ENCODE data around the gene ARPP21.

Gene ARPP21

GRCh38 chr3:35785234-35785888 is 146.0 kb downstream of the ARPP21 start:
- TF ChIP-seq EZH2phosphoT487 (IDR thresholded peaks at IDR 0.05; ENCODE audit: borderline replicate concordance, low read length) = no peak
- TF ChIP-seq, protein P1, sequence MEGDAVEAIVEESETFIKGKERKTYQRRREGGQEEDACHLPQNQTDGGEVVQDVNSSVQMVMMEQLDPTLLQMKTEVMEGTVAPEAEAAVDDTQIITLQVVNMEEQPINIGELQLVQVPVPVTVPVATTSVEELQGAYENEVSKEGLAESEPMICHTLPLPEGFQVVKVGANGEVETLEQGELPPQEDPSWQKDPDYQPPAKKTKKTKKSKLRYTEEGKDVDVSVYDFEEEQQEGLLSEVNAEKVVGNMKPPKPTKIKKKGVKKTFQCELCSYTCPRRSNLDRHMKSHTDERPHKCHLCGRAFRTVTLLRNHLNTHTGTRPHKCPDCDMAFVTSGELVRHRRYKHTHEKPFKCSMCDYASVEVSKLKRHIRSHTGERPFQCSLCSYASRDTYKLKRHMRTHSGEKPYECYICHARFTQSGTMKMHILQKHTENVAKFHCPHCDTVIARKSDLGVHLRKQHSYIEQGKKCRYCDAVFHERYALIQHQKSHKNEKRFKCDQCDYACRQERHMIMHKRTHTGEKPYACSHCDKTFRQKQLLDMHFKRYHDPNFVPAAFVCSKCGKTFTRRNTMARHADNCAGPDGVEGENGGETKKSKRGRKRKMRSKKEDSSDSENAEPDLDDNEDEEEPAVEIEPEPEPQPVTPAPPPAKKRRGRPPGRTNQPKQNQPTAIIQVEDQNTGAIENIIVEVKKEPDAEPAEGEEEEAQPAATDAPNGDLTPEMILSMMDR (IDR thresholded peaks at IDR 0.05; ENCODE audit: low read depth, low read length, poor library complexity, severe bottlenecking) = no peak
- H3K4me3 ChIP-seq (ENCODE audit: low read length) = no peak overlapping the region
- no peaks in the 10 kb centered on the region for H3K9me3 ChIP-seq (ENCODE audit: control insufficient read depth, insufficient read depth, low read length)
- H3K4me1 ChIP-seq (ENCODE audit: control insufficient read depth, low read length) = no peaks in the 10 kb centered on the region
- H3F3A ChIP-seq (ENCODE audit: control insufficient read depth, insufficient read depth) = no peaks in the 10 kb centered on the region
- H3K27me3 ChIP-seq (ENCODE audit: control insufficient read depth, low read length) = no peaks in the 10 kb centered on the region
- no peaks in the 10 kb centered on the region for H4K20me1 ChIP-seq (ENCODE audit: control insufficient read depth, insufficient read depth, low read depth, low read length)
- H3K79me2 ChIP-seq (ENCODE audit: control insufficient read depth, low read length) = no peaks in the 10 kb centered on the region
- no peaks in the 10 kb centered on the region for H3K9me2 ChIP-seq (replicated peaks; ENCODE audit: control insufficient read depth, low read length)
- no peak overlapping the region for H3K4me2 ChIP-seq (ENCODE audit: low read length)
- no peak overlapping the region for H3K27ac ChIP-seq (ENCODE audit: low read depth, low read length)
- no peaks in the 10 kb centered on the region for H3K36me3 ChIP-seq (ENCODE audit: control insufficient read depth, low read length)

- Histone ChIP-seq H3K79me2 (ENCODE audit: control insufficient read depth, low read length) (no peaks in the 10 kb centered on the region), H3K36me3 (ENCODE audit: control insufficient read depth, low read length) (no peaks in the 10 kb centered on the region), H3K4me3 (ENCODE audit: low read length) (no peak overlapping the region), H3F3A (ENCODE audit: control insufficient read depth, insufficient read depth) (no peaks in the 10 kb centered on the region), H3K4me1 (ENCODE audit: control insufficient read depth, low read length) (no peaks in the 10 kb centered on the region), H3K4me2 (ENCODE audit: low read length) (no peak overlapping the region), H4K20me1 (ENCODE audit: control insufficient read depth, insufficient read depth, low read depth, low read length) (no peaks in the 10 kb centered on the region), H3K27ac (ENCODE audit: low read depth, low read length) (no peak overlapping the region), H3K9me2 (replicated peaks; ENCODE audit: control insufficient read depth, low read length) (no peaks in the 10 kb centered on the region), H3K27me3 (ENCODE audit: control insufficient read depth, low read length) (no peaks in the 10 kb centered on the region), H3K9me3 (ENCODE audit: control insufficient read depth, insufficient read depth, low read length) (no peaks in the 10 kb centered on the region)
- TF ChIP-seq EZH2phosphoT487 (IDR thresholded peaks at IDR 0.05; ENCODE audit: borderline replicate concordance, low read length) = no peak
- TF ChIP-seq, protein P1 (IDR thresholded peaks at IDR 0.05; ENCODE audit: low read depth, low read length, poor library complexity, severe bottlenecking) = no peak
Measured at GRCh38 chr3:35787936-35788335, 148.6 kb downstream of the ARPP21 start.

- Histone ChIP-seq H3K9me3 (ENCODE audit: control insufficient read depth, insufficient read depth, low read length) (no peaks in the 10 kb centered on the region), H3K36me3 (ENCODE audit: control insufficient read depth, low read length) (no peaks in the 10 kb centered on the region), H4K20me1 (ENCODE audit: control insufficient read depth, insufficient read depth, low read depth, low read length) (no peaks in the 10 kb centered on the region), H3K27me3 (ENCODE audit: control insufficient read depth, low read length) (no peaks in the 10 kb centered on the region), H3K27ac (ENCODE audit: low read depth, low read length) (no peak overlapping the region), H3K79me2 (ENCODE audit: control insufficient read depth, low read length) (no peaks in the 10 kb centered on the region), H3K9me2 (replicated peaks; ENCODE audit: control insufficient read depth, low read length) (no peaks in the 10 kb centered on the region), H3K4me1 (ENCODE audit: control insufficient read depth, low read length) (no peaks in the 10 kb centered on the region), H3K4me3 (ENCODE audit: low read length) (no peak overlapping the region), H3K4me2 (ENCODE audit: low read length) (no peak overlapping the region), H3F3A (ENCODE audit: control insufficient read depth, insufficient read depth) (no peaks in the 10 kb centered on the region)
- TF ChIP-seq, protein P1 (IDR thresholded peaks at IDR 0.05; ENCODE audit: low read depth, low read length, poor library complexity, severe bottlenecking) = no peak
- no peak for TF ChIP-seq EZH2phosphoT487 (IDR thresholded peaks at IDR 0.05; ENCODE audit: borderline replicate concordance, low read length)
Measured at GRCh38 chr3:35789042-35789831, 149.9 kb downstream of the ARPP21 start.

All from DOHH2 (cell line).